HG03196 (cell line): ENCODE measurements around the gene NR5A2.

ENCODE experiments used
- ATAC-seq: cut with Tn5 transposase; IDR thresholded peaks from one replicate; pipeline ENCODE4 v1.9.1; 2021; ENCODE audit not compliant: unreplicated experiment

The NR5A2 gene

DNA sequence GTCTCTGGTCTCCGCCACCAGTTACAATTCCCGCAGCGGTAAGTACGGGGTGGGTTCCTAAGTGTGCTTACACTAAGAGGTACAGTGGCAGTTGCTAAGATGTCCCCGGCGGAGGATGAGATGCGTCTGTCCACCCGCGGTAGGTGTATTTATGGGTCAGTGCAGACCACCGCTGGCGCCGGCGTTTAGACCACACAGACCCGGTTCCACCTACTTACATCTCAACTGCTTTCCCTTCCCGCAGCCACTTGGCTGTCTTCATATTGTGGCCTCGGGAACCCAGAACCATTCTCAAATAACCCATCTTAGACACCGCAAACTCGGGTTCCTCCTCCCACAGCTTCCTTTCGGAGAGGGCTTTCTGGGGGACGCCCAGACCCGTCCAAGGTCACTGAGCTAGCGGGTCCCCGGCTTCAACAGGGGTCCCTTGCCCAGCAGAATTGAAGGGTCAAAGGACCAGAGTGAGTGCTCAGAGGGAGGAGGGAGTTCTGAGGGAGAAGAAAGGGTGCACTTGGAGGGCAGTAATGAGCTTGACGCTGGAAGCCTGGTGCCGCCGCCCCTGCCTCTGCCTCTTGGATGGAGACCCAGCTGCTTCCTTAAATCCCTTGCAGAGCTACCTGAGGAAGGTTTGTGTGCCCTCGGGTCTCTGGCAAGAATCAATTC is 8.6 kb downstream of the NR5A2 start:
- ATAC-seq, result no peak

DNA sequence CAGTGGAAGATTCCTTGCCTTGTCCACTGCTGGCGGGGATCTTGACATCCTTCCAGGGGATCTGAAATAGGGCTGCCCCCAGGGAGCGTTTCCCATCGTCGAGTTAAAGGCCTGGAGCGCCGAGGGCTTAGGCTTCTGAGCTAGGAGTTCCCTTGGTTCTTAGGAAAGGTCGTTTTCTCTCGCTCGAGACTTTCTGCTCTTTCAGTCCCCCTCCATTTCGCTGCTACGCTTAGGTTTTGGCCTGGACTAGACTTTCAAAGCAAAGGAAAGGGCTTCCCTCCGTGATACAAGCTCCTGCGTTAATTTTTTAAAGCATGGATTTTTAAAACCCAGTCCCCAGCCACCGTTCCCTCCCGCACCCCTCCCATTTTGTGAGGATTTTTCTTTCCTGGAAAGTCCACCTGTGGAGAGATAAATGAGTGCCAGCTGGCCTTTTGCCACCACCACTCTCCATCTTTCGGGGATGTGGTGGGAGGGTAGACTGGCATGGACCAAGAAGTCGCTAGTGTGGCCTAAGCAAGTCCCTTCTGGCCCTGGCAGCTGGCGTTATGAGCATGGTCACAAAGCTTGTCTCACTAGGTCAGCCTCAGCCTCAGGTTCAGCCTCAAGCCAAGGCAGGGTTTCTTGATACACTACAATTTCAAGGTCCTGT is 9.2 kb downstream of the NR5A2 start:
- no peak for ATAC-seq

DNA sequence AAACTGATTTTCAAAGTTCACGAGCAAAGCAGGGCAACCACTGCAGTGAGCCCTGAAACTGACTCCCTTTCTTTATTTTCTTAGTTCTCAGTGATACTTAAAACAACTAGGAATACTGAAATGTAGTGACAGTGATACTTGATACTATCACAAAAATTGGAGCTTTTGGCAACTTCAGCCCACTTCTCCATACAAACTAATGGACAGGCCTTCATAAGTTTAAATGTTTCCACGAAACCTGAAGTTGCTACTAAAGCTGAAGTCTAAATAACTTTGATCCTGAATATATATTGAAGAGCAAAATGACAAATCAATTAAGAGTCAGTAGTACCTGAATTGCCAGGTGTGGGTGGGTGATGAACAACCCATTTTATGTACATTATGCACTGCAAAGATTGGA is 10.0 kb downstream of the NR5A2 start:
- no peak for ATAC-seq

DNA sequence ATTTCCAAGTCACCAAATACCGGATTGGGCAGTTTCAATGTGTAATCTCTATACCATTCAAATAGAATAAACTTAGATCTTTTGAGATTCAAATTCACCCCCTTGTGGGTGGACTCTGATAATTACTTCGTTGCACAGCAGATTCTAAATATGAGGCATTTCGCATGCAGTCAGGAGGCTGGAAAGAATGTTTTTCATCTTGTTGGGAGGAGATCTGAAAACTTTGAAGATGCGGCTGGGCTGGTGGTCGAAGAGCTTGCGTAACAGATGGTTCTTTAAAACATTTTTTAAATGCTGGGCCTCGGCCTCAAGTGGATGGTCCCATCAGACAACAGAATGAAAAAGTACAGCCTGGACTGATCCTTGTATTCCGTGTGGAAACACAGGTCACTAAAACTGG is 10.4 kb downstream of the NR5A2 start:
- ATAC-seq, result no peak

DNA sequence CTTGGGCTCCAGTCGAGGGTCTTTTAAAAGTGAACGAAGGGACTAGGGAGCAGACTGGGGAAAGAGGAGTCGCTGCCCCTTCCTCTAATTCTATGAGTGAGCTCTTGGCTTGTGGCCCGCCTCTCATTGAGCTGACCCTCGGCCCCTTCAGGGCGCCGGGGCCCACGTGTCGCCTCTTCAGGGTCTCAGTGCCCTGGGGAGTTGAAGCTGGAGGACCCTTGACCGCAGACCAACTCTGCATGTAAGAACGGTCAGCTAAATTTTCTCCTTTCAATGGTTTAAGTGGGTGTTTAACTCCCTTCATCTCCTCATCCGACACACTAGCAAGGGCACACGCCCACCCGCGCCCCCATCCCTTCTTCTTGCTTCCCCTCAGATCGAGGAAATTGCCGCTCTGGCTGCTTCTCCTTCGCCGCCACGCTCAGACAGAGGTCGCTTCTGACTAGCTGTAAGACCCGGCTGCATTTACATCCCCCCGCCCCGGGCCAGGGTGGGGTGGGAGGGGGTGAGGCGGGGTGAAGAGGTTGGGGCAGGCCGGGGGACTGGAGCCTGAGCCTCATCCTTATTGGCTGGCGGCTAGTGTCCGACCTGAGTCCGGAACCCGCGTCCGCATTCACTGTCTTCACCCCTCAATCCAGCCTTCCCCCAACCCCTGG is 10.9 kb downstream of the NR5A2 start:
- no peak for ATAC-seq

DNA sequence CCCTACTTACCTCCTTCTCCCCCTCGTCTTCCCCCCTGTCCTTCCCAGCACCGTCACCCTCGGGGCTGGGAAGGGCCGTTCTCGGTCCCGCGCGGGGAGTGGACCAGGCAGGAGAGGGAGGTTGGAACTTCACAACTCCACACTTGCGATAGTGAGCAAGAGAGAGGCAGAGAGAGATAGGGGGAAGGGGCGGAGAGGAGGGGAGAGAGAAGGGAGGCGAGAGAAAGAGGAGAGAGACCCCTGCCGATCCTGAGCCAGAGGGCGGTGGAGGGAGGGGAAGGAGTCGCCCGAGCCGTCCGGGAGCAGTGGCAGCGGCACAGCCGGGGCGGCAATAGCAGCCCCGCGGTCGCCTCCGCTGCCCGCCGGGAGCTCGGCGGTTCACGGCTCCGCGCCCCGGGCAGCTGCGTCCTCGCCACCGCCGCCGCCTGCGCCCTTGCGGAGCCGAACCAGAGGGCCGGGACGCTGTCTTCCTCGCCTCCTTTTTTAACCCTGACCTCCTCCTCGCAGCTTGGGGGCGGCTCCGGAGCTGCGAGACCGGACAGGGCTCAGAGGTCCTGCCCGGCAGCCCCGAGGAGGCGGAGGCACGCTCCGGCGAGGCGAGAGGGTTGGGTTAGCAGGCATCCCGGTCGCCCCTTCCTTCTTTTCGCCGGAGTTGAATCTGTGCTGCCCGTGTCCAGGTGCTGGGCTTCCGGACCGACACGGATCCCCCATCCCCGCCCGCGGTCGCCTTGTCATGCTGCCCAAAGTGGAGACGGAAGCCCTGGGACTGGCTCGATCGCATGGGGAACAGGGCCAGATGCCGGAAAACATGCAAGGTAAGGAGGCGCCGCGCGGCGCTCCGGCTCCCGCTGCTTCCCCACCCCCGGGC is 11.7 kb downstream of the NR5A2 start:
- no peak for ATAC-seq

DNA sequence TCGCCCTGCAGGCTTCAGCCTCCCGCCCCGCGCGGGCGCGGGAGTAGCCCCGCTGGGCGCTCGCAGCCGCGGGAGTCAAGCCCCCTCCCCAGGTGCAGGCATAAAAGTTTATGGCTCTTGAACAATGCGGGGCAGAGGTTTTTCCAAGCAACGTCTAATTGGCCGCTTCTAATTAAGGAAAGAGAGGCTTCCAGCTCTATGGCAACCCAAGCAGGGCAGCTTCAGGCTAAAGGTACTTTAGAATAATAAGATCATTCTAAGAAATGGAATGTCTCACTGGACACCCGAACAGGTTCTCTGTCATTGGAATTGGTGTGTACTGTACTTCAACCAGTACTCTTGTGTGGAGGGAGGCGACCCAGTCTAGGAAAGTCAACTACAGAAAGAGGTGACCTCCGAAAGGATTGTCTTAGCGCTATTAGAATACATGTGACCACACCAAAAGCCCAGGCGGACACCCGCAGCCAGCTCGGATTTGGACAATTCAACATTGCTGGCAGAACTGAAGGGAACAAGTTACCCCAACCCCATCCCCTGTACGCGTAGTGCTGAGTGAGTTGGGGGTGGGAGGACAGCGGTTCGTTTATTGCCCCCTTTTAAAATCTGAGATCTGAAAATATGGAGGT is 12.5 kb downstream of the NR5A2 start:
- no peak for ATAC-seq

DNA sequence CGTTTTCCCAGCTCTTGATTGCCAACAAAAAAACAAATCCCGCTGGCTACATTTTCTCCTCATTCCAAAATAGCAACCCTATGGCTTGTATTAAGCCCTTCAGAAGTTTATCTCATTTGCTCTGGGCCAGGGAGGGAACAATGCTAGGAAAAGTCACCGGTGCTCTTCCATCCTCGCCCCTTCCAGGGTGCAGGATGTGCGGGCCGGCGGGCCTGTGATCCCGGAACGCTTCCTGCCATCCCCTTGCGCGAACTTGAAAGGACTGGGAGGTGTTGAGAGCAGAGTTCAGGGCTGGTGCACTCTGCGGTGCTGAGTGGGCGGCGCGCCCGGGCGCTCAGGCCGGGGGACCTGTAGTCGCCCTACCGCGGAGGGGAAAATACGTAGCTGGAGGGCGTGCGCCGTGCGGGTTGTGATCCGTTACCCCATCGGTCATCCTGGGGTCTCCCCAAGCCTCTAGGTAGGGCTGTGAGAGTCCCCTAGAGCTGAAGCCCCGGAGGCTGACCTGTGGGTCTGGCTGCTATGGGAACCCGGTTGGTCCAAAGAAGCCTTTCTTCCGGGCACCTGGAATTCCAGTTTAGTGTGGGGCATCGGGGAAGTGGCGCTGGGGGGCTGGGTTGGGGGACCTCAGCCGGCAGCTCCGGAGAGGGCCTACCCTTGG is 13.1 kb downstream of the NR5A2 start:
- ATAC-seq, result no peak

DNA sequence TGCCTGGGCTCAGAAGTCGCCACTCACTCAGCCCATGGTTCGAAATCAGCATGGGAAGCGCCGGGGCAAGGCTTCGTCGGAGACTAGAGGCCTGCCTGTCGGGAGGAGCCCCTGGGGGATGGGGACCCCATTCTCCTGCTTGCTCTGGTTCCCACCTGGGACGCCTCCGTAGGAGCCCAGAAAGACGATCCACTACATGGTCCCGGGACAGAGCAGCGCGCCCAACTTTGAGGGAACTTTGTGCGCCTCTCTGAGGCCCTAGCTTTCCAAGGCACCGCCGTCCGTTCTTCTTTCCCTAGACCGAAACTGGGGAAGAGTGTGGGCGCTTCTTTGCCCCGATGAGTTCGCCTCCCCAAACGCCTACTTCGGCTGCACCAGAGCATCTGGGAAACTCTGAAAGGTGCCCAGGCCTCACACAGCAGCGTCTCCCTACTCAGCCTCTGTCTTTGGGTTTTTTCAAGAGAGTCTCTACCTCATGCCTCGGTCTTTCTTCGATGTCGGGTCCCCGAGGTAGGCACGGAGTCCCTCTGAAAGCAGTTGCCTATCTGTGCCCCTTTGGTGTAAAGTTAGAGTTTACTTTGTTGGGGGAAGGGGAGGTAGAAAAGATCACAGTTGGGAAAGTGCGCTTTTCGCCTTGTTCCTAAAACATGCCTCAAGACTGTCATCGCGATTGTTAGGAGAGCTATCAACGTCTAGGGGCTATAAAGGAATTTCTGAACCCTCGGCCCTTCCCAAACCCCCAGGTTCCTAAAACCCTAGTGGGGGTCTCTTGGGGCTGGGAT is 14.0 kb downstream of the NR5A2 start:
- ATAC-seq, result no peak

DNA sequence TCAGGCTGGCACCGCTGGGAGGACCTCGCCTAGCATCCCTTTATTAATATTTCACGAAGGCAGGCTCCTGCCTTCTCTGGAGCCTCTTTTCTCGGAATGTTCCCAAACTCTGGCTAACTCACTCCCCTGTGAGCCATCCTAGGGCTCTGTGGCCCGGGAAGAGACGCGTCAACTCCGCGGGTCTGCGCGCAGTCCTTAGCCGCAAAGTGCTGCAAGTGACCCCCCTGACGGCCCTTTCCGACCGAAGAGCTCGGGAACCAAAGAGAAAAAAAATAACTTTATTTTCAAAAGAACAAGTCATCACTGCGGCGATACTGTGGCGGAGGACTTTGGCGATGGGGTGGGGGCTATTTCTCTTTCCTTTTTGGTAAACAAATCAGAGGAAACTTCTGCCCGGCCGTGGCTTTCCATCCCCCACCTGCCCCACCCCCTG is 14.6 kb downstream of the NR5A2 start:
- no peak for ATAC-seq

DNA sequence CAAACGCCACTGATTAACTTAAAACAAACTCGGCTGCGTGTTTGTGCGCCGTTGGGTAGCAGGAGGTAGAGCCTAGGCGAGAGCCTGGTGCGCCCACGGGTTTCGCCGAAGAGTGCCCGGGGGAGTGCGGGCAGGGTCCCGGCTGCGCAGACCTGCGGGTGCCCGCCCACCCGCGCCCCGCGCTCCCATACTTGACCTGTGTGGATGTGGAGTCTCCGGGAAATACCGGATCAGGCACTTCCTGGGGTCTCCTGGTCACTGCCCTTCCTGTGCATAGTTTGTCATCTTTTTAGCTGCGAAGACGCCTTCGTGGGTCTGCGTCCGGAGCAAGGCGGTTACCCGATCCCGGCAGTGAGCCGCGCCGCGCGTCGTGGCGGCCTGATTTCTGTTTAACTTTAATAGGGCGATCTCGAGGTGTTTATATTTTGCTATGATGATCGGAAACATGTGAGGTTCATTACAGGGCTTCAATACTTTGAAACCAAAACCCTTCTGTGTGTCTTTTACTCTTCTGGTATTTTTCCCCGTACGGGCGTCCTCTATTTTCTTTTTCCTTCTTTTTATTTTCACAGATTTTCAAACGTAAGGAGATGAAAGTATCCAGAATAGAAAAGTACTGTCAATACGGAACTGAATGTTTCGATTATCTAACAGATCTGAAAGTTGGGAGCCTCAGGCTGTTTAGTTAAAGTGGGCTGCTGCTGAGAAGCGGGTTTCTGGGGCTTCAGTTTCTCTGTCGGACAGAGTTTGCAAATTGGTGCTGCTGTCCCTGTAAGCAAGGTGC is 15.2 kb downstream of the NR5A2 start:
- ATAC-seq, result no peak

DNA sequence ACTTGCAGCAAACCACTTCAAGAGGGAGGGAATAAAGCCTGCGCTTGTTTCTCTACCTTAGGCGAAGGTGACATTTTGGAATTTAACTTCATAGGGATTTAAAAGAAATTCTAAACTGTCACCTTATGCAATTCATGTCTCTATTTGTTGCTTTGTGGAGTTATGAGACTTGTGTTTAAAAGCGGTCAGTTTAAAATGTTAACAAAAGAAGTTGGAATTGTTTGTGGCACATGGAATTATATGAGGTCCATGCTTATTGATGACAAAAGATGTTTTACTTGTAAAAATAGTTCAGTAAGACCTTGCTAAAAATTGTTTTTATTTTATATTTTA is 15.8 kb downstream of the NR5A2 start:
- no peak for ATAC-seq

DNA sequence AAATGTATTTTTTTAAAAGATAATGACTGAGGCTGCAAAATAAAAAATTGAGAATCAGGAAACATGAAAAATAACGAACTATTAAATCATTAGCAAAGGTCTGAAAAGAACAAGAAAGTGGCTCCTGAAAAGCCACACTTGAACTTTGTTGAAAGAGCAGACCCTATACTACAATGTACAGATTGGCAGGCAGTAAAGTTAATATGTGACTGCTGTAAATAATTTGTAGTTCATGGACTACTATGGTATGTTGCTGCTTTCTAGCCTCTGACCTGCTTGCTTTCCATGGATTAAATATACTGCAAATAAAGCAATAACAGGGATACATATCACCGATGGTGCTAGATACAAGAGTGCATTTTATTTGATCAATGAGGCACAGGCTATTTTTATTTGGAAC is 18.6 kb downstream of the NR5A2 start:
- ATAC-seq, result no peak

DNA sequence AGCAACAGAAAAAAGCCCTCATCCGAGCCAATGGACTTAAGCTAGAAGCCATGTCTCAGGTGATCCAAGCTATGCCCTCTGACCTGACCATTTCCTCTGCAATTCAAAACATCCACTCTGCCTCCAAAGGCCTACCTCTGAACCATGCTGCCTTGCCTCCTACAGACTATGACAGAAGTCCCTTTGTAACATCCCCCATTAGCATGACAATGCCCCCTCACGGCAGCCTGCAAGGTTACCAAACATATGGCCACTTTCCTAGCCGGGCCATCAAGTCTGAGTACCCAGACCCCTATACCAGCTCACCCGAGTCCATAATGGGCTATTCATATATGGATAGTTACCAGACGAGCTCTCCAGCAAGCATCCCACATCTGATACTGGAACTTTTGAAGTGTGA is 20.7 kb downstream of the NR5A2 start:
- ATAC-seq, result no peak

DNA sequence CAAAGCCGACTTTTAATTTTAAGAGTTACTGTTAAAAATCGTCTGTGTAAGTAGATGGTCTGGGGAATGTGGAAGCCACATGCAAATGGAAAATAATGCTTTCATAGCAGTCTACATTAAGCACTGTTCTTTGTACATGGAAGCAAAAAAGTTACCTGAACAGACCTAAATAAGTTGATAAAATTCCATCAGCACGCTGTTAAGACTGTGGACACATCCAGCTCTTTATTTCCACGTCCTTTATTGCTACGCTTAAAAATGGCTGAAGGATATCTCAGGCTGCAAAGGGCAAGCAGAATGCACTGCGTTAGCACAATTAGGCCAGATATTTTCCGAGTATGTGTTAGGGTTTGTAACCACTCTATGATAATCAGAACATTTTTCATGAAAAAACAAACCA is 22.3 kb downstream of the NR5A2 start:
- ATAC-seq, result no peak

DNA sequence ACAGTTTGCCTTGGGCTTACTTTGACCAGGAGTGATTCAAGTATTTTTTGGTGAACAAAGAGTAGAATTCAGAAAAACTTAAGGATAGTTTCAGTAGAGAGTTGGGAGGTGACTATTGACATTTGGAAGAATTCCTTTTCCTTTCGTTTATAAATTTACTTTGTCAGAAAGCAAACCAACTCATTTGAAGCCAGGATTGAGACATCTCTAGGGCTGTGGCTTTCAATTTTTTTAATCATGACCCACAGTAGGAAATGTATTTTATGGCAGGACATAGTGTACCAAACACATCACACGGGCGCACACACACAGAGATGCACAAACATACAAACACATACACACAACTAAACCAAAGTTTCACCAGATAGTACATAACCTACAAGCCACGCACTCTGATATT is 24.1 kb downstream of the NR5A2 start:
- no peak for ATAC-seq

DNA sequence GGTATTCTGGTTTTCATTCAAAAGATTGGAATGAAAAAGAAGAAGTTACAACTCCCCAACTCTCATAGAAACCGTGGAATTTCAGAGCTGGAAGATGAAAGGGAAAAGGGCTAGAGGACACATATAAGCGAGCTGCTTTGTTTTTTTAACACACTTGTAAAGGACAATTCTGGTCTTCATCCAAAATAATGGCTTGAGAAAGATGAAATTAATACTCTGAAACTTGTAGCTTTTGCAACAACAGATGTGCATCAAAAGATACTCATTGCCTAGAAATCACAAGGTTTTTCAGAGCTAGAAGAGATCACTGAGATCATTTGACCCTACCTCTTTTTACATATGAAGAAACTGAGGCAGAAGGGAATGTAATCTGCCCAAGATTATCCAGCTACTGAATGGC is 25.6 kb downstream of the NR5A2 start:
- no peak for ATAC-seq

DNA sequence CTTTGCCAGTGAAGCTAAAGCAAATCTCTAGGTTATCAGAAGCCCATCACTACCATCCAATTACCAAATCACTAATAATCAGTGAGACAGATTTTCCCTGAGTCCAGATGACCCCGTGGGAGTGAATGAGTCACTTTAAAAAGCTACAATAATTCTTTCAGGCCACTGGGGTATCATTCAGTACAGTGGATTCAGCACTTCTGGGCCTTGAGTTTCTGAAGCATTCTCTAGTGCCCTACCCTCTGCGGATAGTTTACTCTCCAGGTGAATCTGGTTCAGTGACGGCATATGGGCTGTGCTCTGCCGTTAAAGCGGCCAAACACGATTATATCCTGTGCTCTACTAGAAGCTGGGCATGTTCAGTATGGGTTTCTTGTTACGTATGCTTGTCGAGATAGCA is 26.1 kb downstream of the NR5A2 start:
- no peak for ATAC-seq

DNA sequence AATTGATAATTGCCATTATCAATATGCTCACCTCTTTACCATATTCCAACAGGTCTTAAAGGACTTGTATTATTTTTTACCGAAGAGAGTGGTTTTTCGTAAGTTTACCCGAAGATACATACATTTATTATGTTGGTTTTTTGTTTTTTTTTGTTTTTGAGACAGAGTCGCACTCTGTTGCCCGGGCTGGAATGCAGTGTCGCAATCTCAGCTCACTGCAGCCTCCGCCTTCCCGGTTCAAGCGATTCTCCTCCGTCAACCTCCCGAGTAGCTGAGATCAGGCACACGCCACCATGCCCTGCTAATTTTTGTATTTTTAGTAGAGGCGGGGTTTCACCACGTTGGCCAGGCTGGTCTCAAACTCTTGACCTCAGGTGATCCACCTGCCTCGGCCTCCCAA is 30.8 kb downstream of the NR5A2 start:
- no peak for ATAC-seq
